B cell (primary cell): ENCODE data around the gene RELCH. TPM values are rescaled to one million over a fixed set of nuclear protein-coding genes. Genes with fewer than 3 reads are reported as not detected.

Experiments
- ATAC-seq: fragments of 200-7000 bp; cut with Tn5 transposase; one replicate; pipeline ENCODE4 v1.10.0; 2021; ENCODE audit warnings: low read depth, mild to moderate bottlenecking, moderate number of reproducible peaks, moderate library complexity
- CTCF ChIA-PET: fragments of 350-600 bp; sonication (Branson Sonifier 250); formaldehyde crosslinking; loops from one replicate; lab custom pipeline; 2021; ENCODE audit warnings: antibody characterized with exemption, inconsistent platforms; lab: Charles Lee
- POLR2A ChIA-PET: fragments of 350-600 bp; sonication (Branson Sonifier 250); formaldehyde crosslinking; loops from one replicate; lab custom pipeline; 2021; ENCODE audit warnings: antibody characterized with exemption; lab: Charles Lee
- DNase-seq: peaks from one replicate; pipeline ENCODE4 v3.0.0; 2013
- H2AFZ ChIP-seq: 2 replicates; pipeline ENCODE4 v1.6.1; 2012; ENCODE audit warnings: mild to moderate bottlenecking, low read depth, low read length; ENCODE audit not compliant: insufficient read depth, poor library complexity, severe bottlenecking
- H3K27ac ChIP-seq, 2 donors: 1 replicate in 1 of 2; 2 replicates in 1 of 2; pipeline ENCODE4 v1.5.1; 2012 to 2013; ENCODE audit warnings: low read length in 2 of 2, mild to moderate bottlenecking in 2 of 2, moderate library complexity in 1 of 2
- H3K27me3 ChIP-seq, 4 experiments: fragments of 200-600 bp in 1 of 4; sonication (generic) in 1 of 4; replicated peaks in 1 of 4; 1 replicate in 2 of 4; 2 replicates in 2 of 4; pipeline versions ENCODE4 v1.6.1 to v1.7.0; 2013 to 2016; ENCODE audit warnings: low read length in 3 of 4, mild to moderate bottlenecking in 2 of 4, mixed read lengths in 1 of 4, moderate library complexity in 1 of 4; ENCODE audit not compliant: insufficient read depth in 4 of 4, control insufficient read depth in 3 of 4; ENCODE audit errors: control extremely low read depth in 1 of 4
- H3K36me3 ChIP-seq, 2 experiments: replicated peaks in 1 of 2; 1 replicate in 1 of 2; 2 replicates in 1 of 2; pipeline versions ENCODE4 v1.6.1 to v1.7.1; 2013; ENCODE audit warnings: low read length in 1 of 2; ENCODE audit not compliant: insufficient read depth in 2 of 2, control insufficient read depth in 1 of 2; ENCODE audit errors: control extremely low read depth in 1 of 2, extremely low read depth in 1 of 2
- H3K4me1 ChIP-seq, 2 donors: fragments of 200-600 bp in 1 of 2; sonication (generic) in 1 of 2; 1 replicate in 1 of 2; 2 replicates in 1 of 2; pipeline versions ENCODE4 v1.5.1 to v1.6.1; 2013 to 2017; ENCODE audit warnings: low read length in 2 of 2; ENCODE audit not compliant: control insufficient read depth in 2 of 2, insufficient read depth in 2 of 2
- H3K4me2 ChIP-seq: replicated peaks from 2 replicates; pipeline ENCODE3; 2012; ENCODE audit warnings: mild to moderate bottlenecking, low read depth, low read length; ENCODE audit not compliant: poor library complexity, severe bottlenecking
- H3K4me3 ChIP-seq, 5 experiments: fragments of 200-600 bp in 1 of 5; sonication (generic) in 1 of 5; 1 replicate in 3 of 5; 2 replicates in 2 of 5; pipeline versions ENCODE4 v1.5.1 to v1.7.0; 2011 to 2016; ENCODE audit warnings: low read length in 4 of 5, mild to moderate bottlenecking in 4 of 5, low read depth in 2 of 5, control low read depth in 1 of 5, moderate library complexity in 1 of 5; ENCODE audit not compliant: insufficient read depth in 1 of 5; ENCODE audit errors: control extremely low read depth in 1 of 5, extremely low read depth in 1 of 5
- H3K79me2 ChIP-seq: fragments of 200-600 bp; sonication (generic); one replicate; pipeline ENCODE4 v1.6.0; 2016; ENCODE audit warnings: low read length; ENCODE audit not compliant: control insufficient read depth, insufficient read depth
- H3K9ac ChIP-seq: fragments of 200-600 bp; sonication (generic); 2 replicates; pipeline ENCODE4 v1.6.1; 2017; ENCODE audit warnings: mild to moderate bottlenecking, low read length, moderate library complexity
- H3K9me3 ChIP-seq, 3 donors: one replicate each; pipeline versions ENCODE4 v1.6.1 to v1.7.1; 2013; ENCODE audit warnings: low read length in 2 of 3; ENCODE audit not compliant: control insufficient read depth in 2 of 3, insufficient read depth in 1 of 3; ENCODE audit errors: control extremely low read depth in 1 of 3
- H4K20me1 ChIP-seq: 2 replicates; pipeline ENCODE4 v1.6.0; 2012; ENCODE audit warnings: mild to moderate bottlenecking, low read length; ENCODE audit not compliant: insufficient read depth, control insufficient read depth, poor library complexity, severe bottlenecking
- H3K27ac Mint-ChIP-seq: one replicate; pipeline ENCODE4 v1.8.0; 2021; ENCODE audit warnings: mixed read lengths
- H3K27me3 Mint-ChIP-seq: one replicate; pipeline ENCODE4 v1.8.0; 2021; ENCODE audit warnings: mixed read lengths
- H3K4me1 Mint-ChIP-seq: one replicate; pipeline ENCODE4 v1.8.0; 2021; ENCODE audit warnings: mixed read lengths
- H3K4me3 Mint-ChIP-seq: one replicate; pipeline ENCODE4 v1.8.0; 2021; ENCODE audit warnings: mixed read lengths
- H3K9me3 Mint-ChIP-seq: one replicate; pipeline ENCODE4 v1.8.0; 2022; ENCODE audit warnings: mixed read lengths; ENCODE audit not compliant: insufficient read depth
- CTCF ChIP-seq: fragments of 200-600 bp; IDR thresholded peaks from one replicate; pipeline ENCODE4 v1.8.0; 2022; ENCODE audit warnings: antibody characterized with exemption, mild to moderate bottlenecking
- EZH2 ChIP-seq: IDR thresholded peaks from 2 replicates; pipeline ENCODE4 v1.6.1; 2012; ENCODE audit warnings: borderline replicate concordance, low read depth, mild to moderate bottlenecking, moderate library complexity, low read length; ENCODE audit not compliant: insufficient read depth, poor library complexity, severe bottlenecking
- WGBS: methylation state at CpG from one replicate; pipeline ENCODE4 v1.1.5; 2013; ENCODE audit warnings: missing lambda C conversion rate; ENCODE audit not compliant: insufficient coverage; 5-methylcytosine and 5-hydroxymethylcytosine counted together
- intact Hi-C: fragments of 100-400 bp; cut with micrococcal nuclease; formaldehyde crosslinking; loops from one replicate; pipeline ENCODE4 v1.10.0; 2022
- polyA plus RNA-seq: library from polyadenylated mRNA; depleted of rRNA; stranded (reverse); fragments of >200 nt; gene quantifications from 2 replicates; pipeline ENCODE4 v1.2.3, GENCODE V29; 2012
- total RNA-seq, 2 donors: library from RNA; stranded (reverse); fragments of 120-200 nt in 1 of 2; gene quantifications; 1 replicate in 1 of 2; 2 replicates in 1 of 2; pipeline versions ENCODE4 v1.2.3 to v1.2.4, GENCODE V29; 2013 to 2022

Gene RELCH
- total and polyA plus RNA-seq, 2 donors (not counting 1 experiment from before 2014, with no cell fraction given): 17.6 to 77.9 TPM

GRCh38 chr18:62210138-62210537 lies 23.1 kb downstream of the RELCH start:
- peaks cover 10 to 20% of the 10 kb centered on the region in 2 experiments for H3K36me3 ChIP-seq
- H3K9ac ChIP-seq: no peak overlapping the region
- DNase-seq (no peak), ATAC-seq (no peak)
- CTCF ChIA-PET: no interaction called here
- H3K4me1 ChIP-seq: peaks cover 0 to 2% of the 10 kb centered on the region in 2 donors
- POLR2A ChIA-PET: no interaction called here
- peaks cover 0 to 2% (median 0%) of the 10 kb centered on the region in 3 donors for H3K9me3 ChIP-seq
- Mint-ChIP-seq H3K9me3 (no peaks in the 10 kb centered on the region), H3K4me3 (no peak overlapping the region), H3K27me3 (no peaks in the 10 kb centered on the region), H3K27ac (no peak overlapping the region), H3K4me1 (peaks cover 39% of the 10 kb centered on the region)
- H4K20me1 ChIP-seq: peaks cover 55% of the 10 kb centered on the region
- 100% methylated on average over 1 of the region's 1 CpG for WGBS
- no peak for TF ChIP-seq EZH2
- no peak for TF ChIP-seq CTCF
- no peak overlapping the region for H3K27ac ChIP-seq
- H2AFZ ChIP-seq: no peak overlapping the region
- no peaks in the 10 kb centered on the region for H3K27me3 ChIP-seq
- intact Hi-C loops: no loop called here
- peaks cover 69% of the 10 kb centered on the region for H3K79me2 ChIP-seq
- H3K4me3 ChIP-seq: no peak overlapping the region
- no peak overlapping the region for H3K4me2 ChIP-seq

GRCh38 chr18:62211325-62211828 lies 24.3 kb downstream of the RELCH start:
- no peak for DNase-seq
- peaks cover 14 to 20% of the 10 kb centered on the region in 2 experiments for H3K36me3 ChIP-seq
- H2AFZ ChIP-seq: no peak overlapping the region
- ChIA-PET POLR2A (no interaction called here), CTCF (no interaction called here)
- H3K27me3 ChIP-seq: no peaks in the 10 kb centered on the region
- no peak overlapping the region for H3K27ac Mint-ChIP-seq
- H3K4me2 ChIP-seq: no peak overlapping the region
- no peaks in the 10 kb centered on the region for H3K27me3 Mint-ChIP-seq
- no peak overlapping the region for H3K9ac ChIP-seq
- peaks cover 33% of the 10 kb centered on the region for H3K4me1 Mint-ChIP-seq
- no peak overlapping the region for H3K27ac ChIP-seq
- TF ChIP-seq CTCF (no peak), EZH2 (no peak)
- no peaks in the 10 kb centered on the region for H3K9me3 Mint-ChIP-seq
- peaks cover 0 to 2% of the 10 kb centered on the region in 2 donors for H3K4me1 ChIP-seq
- no peak overlapping the region for H3K4me3 Mint-ChIP-seq
- intact Hi-C loops: no loop called here
- H3K79me2 ChIP-seq: peaks cover 62% of the 10 kb centered on the region
- no peak overlapping the region for H3K4me3 ChIP-seq
- peaks cover 0 to 2% (median 0%) of the 10 kb centered on the region in 3 donors for H3K9me3 ChIP-seq
- ATAC-seq: no peak
- H4K20me1 ChIP-seq: peaks cover 42% of the 10 kb centered on the region
